ENCODE data around the gene ACAP1.
A peak's percentile ranks its signal among the peaks of the same experiment; 100 is the strongest.

Gene ACAP1

GRCh38 chr17:7325031-7325528, 11.2 kb upstream of the ACAP1 start:
- DNase-seq (ENCODE audit: low read depth), result no peak
- TF ChIP-seq CTCF (IDR thresholded peaks at IDR 0.05; ENCODE audit: control insufficient read depth, extremely low read depth, insufficient read depth), result no peak
- H3K4me3 ChIP-seq (ENCODE audit: low read depth, low read length), result no peak overlapping the region

GRCh38 chr17:7326186-7326585, 10.1 kb upstream of the ACAP1 start:
- no peak for TF ChIP-seq CTCF (IDR thresholded peaks at IDR 0.05; ENCODE audit: control insufficient read depth, extremely low read depth, insufficient read depth)
- H3K4me3 ChIP-seq (ENCODE audit: low read depth, low read length), result no peak overlapping the region
- DNase-seq (ENCODE audit: low read depth), result no peak

- no peak for TF ChIP-seq CTCF (IDR thresholded peaks at IDR 0.05; ENCODE audit: control insufficient read depth, extremely low read depth, insufficient read depth)
- DNase-seq (ENCODE audit: low read depth), result no peak
- no peak overlapping the region for H3K4me3 ChIP-seq (ENCODE audit: low read depth, low read length)
Observed at GRCh38 chr17:7327056-7327455, 9.3 kb upstream of the ACAP1 start.

- H3K4me3 ChIP-seq (ENCODE audit: low read depth, low read length), result peak overlapping the region; percentile 82; the same call in 1 of the 2 replicates
- TF ChIP-seq CTCF (IDR thresholded peaks at IDR 0.05; ENCODE audit: control insufficient read depth, extremely low read depth, insufficient read depth), result no peak
Observed at GRCh38 chr17:7327501-7327900, 8.8 kb upstream of the ACAP1 start.

GRCh38 chr17:7328009-7328408, 8.3 kb upstream of the ACAP1 start:
- peak overlapping the region; percentile 82 for H3K4me3 ChIP-seq (ENCODE audit: low read depth, low read length)
- DNase-seq (ENCODE audit: low read depth), result no peak
- no peak for TF ChIP-seq CTCF (IDR thresholded peaks at IDR 0.05; ENCODE audit: control insufficient read depth, extremely low read depth, insufficient read depth)

More at GRCh38 chr17:7327501-7327900, 8.8 kb upstream of the ACAP1 start:
- DNase-seq (ENCODE audit: low read depth), result no peak

GRCh38 chr17:7328840-7329373, 7.4 kb upstream of the ACAP1 start, which contains the start of gene NEURL4:
Gene NEURL4, minus strand, starts transcription at chr17:7329335. Its CDS starts 23 bp downstream, at chr17:7329312.
- no peak for DNase-seq (ENCODE audit: low read depth)
- TF ChIP-seq CTCF (IDR thresholded peaks at IDR 0.05; ENCODE audit: control insufficient read depth, extremely low read depth, insufficient read depth), result no peak
- peak within 1 kb of the TSS; percentile 82 for H3K4me3 ChIP-seq (ENCODE audit: low read depth, low read length)

Measured in LNCaP clone FGC (cell line).